K562 (cell line): ENCODE data around the gene TMEM100. TPM values are rescaled to one million over a fixed set of nuclear protein-coding genes. Genes with fewer than 3 reads are reported as not detected.
A peak's percentile ranks its signal among the peaks of the same experiment; 100 is the strongest.

Experiments
- CHD1 ChIP-seq: fragments of 200-600 bp; sonication (generic); IDR thresholded peaks from one replicate; pipeline ENCODE4 v1.6.1; 2012; ENCODE audit warnings: mild to moderate bottlenecking, moderate library complexity, low read length, inconsistent platforms
- CHD2 ChIP-seq: IDR thresholded peaks from 2 replicates; pipeline ENCODE4 v1.6.1; 2011; ENCODE audit warnings: low read depth, low read length
- ESRRB ChIP-seq: fragments of 250-450 bp; sonication (Bioruptor Pico); IDR thresholded peaks from 2 replicates; pipeline ENCODE4 v1.5.0; 2020; ENCODE audit warnings: mild to moderate bottlenecking, moderate library complexity, borderline replicate concordance
- ETS2 ChIP-seq: IDR thresholded peaks from 2 replicates; pipeline ENCODE4 v1.6.1; 2016; ENCODE audit warnings: borderline replicate concordance, missing genetic modification characterization, mild to moderate bottlenecking, moderate library complexity, missing compliant biosample characterization; ENCODE audit not compliant: poor library complexity, severe bottlenecking
- HMGN3 ChIP-seq: IDR thresholded peaks from 2 replicates; pipeline ENCODE4 v1.6.1; 2011; ENCODE audit warnings: borderline replicate concordance, low read depth, mild to moderate bottlenecking, mixed read lengths, low read length; ENCODE audit not compliant: insufficient read length; ENCODE audit errors: extremely low read depth
- MAZ ChIP-seq, 2 experiments: fragments of 450-650 bp in 1 of 2; sonication (generic) in 1 of 2; formaldehyde crosslinking; IDR thresholded peaks in 1 of 2; conservative IDR thresholded peaks in 1 of 2; 2 replicates each; pipeline versions ENCODE4 v1.4.0 to v1.5.0; 2020; ENCODE audit warnings: mild to moderate bottlenecking in 1 of 2, missing genetic modification reagents in 1 of 2
- MECOM ChIP-seq: fragments of 250-450 bp; sonication (Bioruptor Pico); IDR thresholded peaks from 2 replicates; pipeline ENCODE4 v1.8.0; 2022; ENCODE audit warnings: inconsistent platforms
- MGA ChIP-seq: fragments of 450-650 bp; IDR thresholded peaks from 2 replicates; pipeline ENCODE4 v1.6.1; 2016; ENCODE audit warnings: mild to moderate bottlenecking, moderate library complexity
- NFXL1 ChIP-seq: fragments of 450-650 bp; formaldehyde crosslinking; IDR thresholded peaks from 2 replicates; pipeline ENCODE4 v1.4.0; 2021; ENCODE audit warnings: mild to moderate bottlenecking
- PHF21A ChIP-seq: fragments of 450-650 bp; IDR thresholded peaks from 2 replicates; pipeline ENCODE4 v1.6.1; 2017; ENCODE audit warnings: low read depth, borderline replicate concordance
- POU5F1 ChIP-seq: fragments of 150-350 bp; IDR thresholded peaks from 2 replicates; pipeline ENCODE4 v1.6.1; 2014; ENCODE audit warnings: borderline replicate concordance, low read length, low read depth, mild to moderate bottlenecking; ENCODE audit not compliant: partially characterized antibody
- SMAD3 ChIP-seq: fragments of 450-650 bp; formaldehyde crosslinking; conservative IDR thresholded peaks from 2 replicates; pipeline ENCODE4 v1.4.0; 2020; ENCODE audit warnings: mild to moderate bottlenecking
- TAF15 ChIP-seq: fragments of 200-400 bp; formaldehyde crosslinking; IDR thresholded peaks from 2 replicates; pipeline ENCODE4 v1.6.1; 2017; ENCODE audit warnings: mild to moderate bottlenecking, low read depth, low read length, moderate library complexity
- ZBTB17 ChIP-seq: fragments of 450-650 bp; formaldehyde crosslinking; IDR thresholded peaks from 2 replicates; pipeline ENCODE4 v1.4.0; 2020; ENCODE audit warnings: mild to moderate bottlenecking
- ZC3H11A ChIP-seq: IDR thresholded peaks from 2 replicates; pipeline ENCODE4 v1.6.1; 2012; ENCODE audit warnings: low read depth, low read length, improper control_type of control experiment
- ZNF174 ChIP-seq: fragments of 250-450 bp; sonication (Bioruptor Pico); IDR thresholded peaks from 2 replicates; pipeline ENCODE4 v1.4.0; 2020; ENCODE audit warnings: mild to moderate bottlenecking
- ZNF232 ChIP-seq: sonication (generic); formaldehyde crosslinking; IDR thresholded peaks from 2 replicates; pipeline ENCODE4 v1.8.0; 2022; ENCODE audit warnings: mild to moderate bottlenecking, missing genetic modification reagents
- ZNF347 ChIP-seq: fragments of 450-650 bp; formaldehyde crosslinking; IDR thresholded peaks from 2 replicates; pipeline ENCODE4 v1.4.0; 2020; ENCODE audit warnings: low read depth, mild to moderate bottlenecking, moderate library complexity
- ZNF785 ChIP-seq: fragments of 250-450 bp; sonication (Bioruptor Pico); IDR thresholded peaks from 2 replicates; pipeline ENCODE4 v1.4.0; 2020; ENCODE audit warnings: mild to moderate bottlenecking
- polyA plus RNA-seq, 8 experiments: library from polyadenylated mRNA; depleted of rRNA in 4 of 8; stranded (reverse) in 5 of 8; unstranded in 3 of 8; fragments of >200 nt; fragmentation: Nextera tagmentation in 2 of 8; fragmentation: Illumina TruSeq in 1 of 8; extraction: Ambion mirVana in 2 of 8; extraction: Trizol in 1 of 8; gene quantifications; 2 replicates each; pipeline versions ENCODE4 v1.2.1 to v1.2.3, GENCODE V29; 2011 to 2014; ENCODE audit warnings: inconsistent platforms in 1 of 8, missing spikeins in 1 of 8
- total RNA-seq, 7 experiments: library from RNA; depleted of rRNA in 6 of 7; stranded (reverse); fragments of >200 nt in 6 of 7; fragmentation: Illumina TruSeq in 2 of 7; extraction: Trizol in 2 of 7; gene quantifications; 2 replicates each; pipeline versions ENCODE4 v1.2.1 to v1.2.3, GENCODE V29; 2011 to 2021; ENCODE audit warnings: low replicate concordance in 1 of 7

The TMEM100 gene
- total and polyA plus RNA-seq, 9 of the 15 experiments (the other 6 are each of a cell fraction or from before 2014, with no cell fraction given), result 0.12 to 0.50 (median 0.19) TPM

- no peak for TF ChIP-seq ZNF232 (CRISPR knock-in tag)
- TF ChIP-seq MGA, result no peak
- TF ChIP-seq POU5F1, result no peak
- no peak for TF ChIP-seq ZNF347 (CRISPR knock-in tag)
- TF ChIP-seq ZBTB17 (CRISPR knock-in tag), result no peak
- TF ChIP-seq MAZ (CRISPR knock-in tag; conservative IDR thresholded peaks at IDR 0.05 in 1 of 2, IDR thresholded peaks at IDR 0.05 in 1 of 2), result peak in 1 of 2 experiments; percentile 27; a peak in 1 of 4 replicates
- TF ChIP-seq HMGN3, result no peak
- TF ChIP-seq ESRRB (CRISPR knock-in tag), result no peak
- TF ChIP-seq MECOM (CRISPR knock-in tag), result no peak
- TF ChIP-seq ETS2 (tag), result no peak
- no peak for TF ChIP-seq CHD1
- TF ChIP-seq ZC3H11A, result no peak
- no peak for TF ChIP-seq PHF21A
- TF ChIP-seq TAF15, result no peak
- no peak for TF ChIP-seq NFXL1
- TF ChIP-seq ZNF174, result no peak
- no peak for TF ChIP-seq ZNF785
- TF ChIP-seq SMAD3 (CRISPR knock-in tag), result no peak
- no peak for TF ChIP-seq CHD2
Observed at GRCh38 chr17:55737976-55738501, 15.4 kb upstream of the TMEM100 start (continued).
